Liver (tissue), 9 donors: ENCODE measurements around the gene OTUD7B. TPM values are rescaled to one million over a fixed set of nuclear protein-coding genes. Genes with fewer than 3 reads are reported as not detected.

Experiments
- DNase-seq: peaks from one replicate; pipeline ENCODE4 v3.0.0-alpha.2; 2017; ENCODE audit warnings: low spot score
- H3K27ac ChIP-seq, 2 donors: one replicate each; pipeline ENCODE4 v1.7.0; 2013; ENCODE audit warnings: inconsistent platforms in 2 of 2, low read length in 2 of 2, control low read depth in 1 of 2, low read depth in 1 of 2, mild to moderate bottlenecking in 1 of 2
- H3K27me3 ChIP-seq, 4 donors: one replicate each; pipeline versions ENCODE4 v1.6.1 to v1.7.0; 2013; ENCODE audit warnings: low read length in 3 of 4, inconsistent platforms in 1 of 4, mild to moderate bottlenecking in 1 of 4, moderate library complexity in 1 of 4; ENCODE audit not compliant: control insufficient read depth in 4 of 4, insufficient read depth in 4 of 4
- H3K36me3 ChIP-seq, 4 donors: one replicate each; pipeline versions ENCODE4 v1.6.1 to v1.7.0; 2013; ENCODE audit warnings: low read length in 3 of 4, mild to moderate bottlenecking in 3 of 4, low read depth in 1 of 4, moderate library complexity in 1 of 4; ENCODE audit not compliant: control insufficient read depth in 4 of 4, insufficient read depth in 3 of 4
- H3K4me1 ChIP-seq, 4 donors: one replicate each; pipeline versions ENCODE4 v1.6.1 to v1.7.0; 2013; ENCODE audit warnings: low read length in 3 of 4, mild to moderate bottlenecking in 3 of 4, moderate library complexity in 1 of 4; ENCODE audit not compliant: control insufficient read depth in 4 of 4, insufficient read depth in 4 of 4
- H3K4me3 ChIP-seq, 3 donors: one replicate each; pipeline versions ENCODE4 v1.6.1 to v1.7.0; 2013; ENCODE audit warnings: low read length in 3 of 3, control low read depth in 1 of 3, low read depth in 1 of 3, mild to moderate bottlenecking in 1 of 3
- H3K9ac ChIP-seq, 2 donors: one replicate each; pipeline ENCODE4 v1.7.0; 2013; ENCODE audit warnings: low read length in 2 of 2, mild to moderate bottlenecking in 2 of 2, moderate library complexity in 2 of 2, control low read depth in 1 of 2, low read depth in 1 of 2
- H3K9me3 ChIP-seq, 4 donors: one replicate each; pipeline versions ENCODE4 v1.6.1 to v1.7.0; 2013; ENCODE audit warnings: low read length in 3 of 4; ENCODE audit not compliant: control insufficient read depth in 4 of 4
- EGR1 ChIP-seq, 2 donors: IDR thresholded peaks; 2 replicates each; pipeline ENCODE4 v1.6.1; 2016 to 2018; ENCODE audit warnings: antibody characterized with exemption in 2 of 2, low read depth in 2 of 2
- FOXA2 ChIP-seq: IDR thresholded peaks from 2 replicates; pipeline ENCODE4 v1.6.1; 2016; ENCODE audit warnings: antibody characterized with exemption
- GABPA ChIP-seq, 2 donors: IDR thresholded peaks in 1 of 2; conservative IDR thresholded peaks in 1 of 2; 2 replicates each; pipeline ENCODE4 v1.6.1; 2016; ENCODE audit warnings: antibody characterized with exemption in 2 of 2, mild to moderate bottlenecking in 1 of 2, moderate library complexity in 1 of 2
- HNF4A ChIP-seq, 2 donors: conservative IDR thresholded peaks; 2 replicates each; pipeline ENCODE4 v1.6.1; 2016; ENCODE audit warnings: antibody characterized with exemption in 2 of 2, mild to moderate bottlenecking in 2 of 2
- JUND ChIP-seq, 2 donors: IDR thresholded peaks; 2 replicates each; pipeline ENCODE4 v1.6.1; 2016; ENCODE audit warnings: antibody characterized with exemption in 2 of 2
- MAX ChIP-seq: IDR thresholded peaks from 2 replicates; pipeline ENCODE4 v1.6.1; 2016; ENCODE audit warnings: antibody characterized with exemption
- NR2F2 ChIP-seq: IDR thresholded peaks from 2 replicates; pipeline ENCODE4 v1.6.1; 2016; ENCODE audit warnings: antibody characterized with exemption
- RAD21 ChIP-seq, 2 donors: IDR thresholded peaks; 2 replicates each; pipeline ENCODE4 v1.6.1; 2016; ENCODE audit warnings: antibody characterized with exemption in 2 of 2, mild to moderate bottlenecking in 2 of 2
- REST ChIP-seq: IDR thresholded peaks from 2 replicates; pipeline ENCODE4 v1.6.1; 2016; ENCODE audit warnings: antibody characterized with exemption, mild to moderate bottlenecking
- SP1 ChIP-seq: IDR thresholded peaks from 2 replicates; pipeline ENCODE4 v1.6.1; 2018; ENCODE audit warnings: antibody characterized with exemption, mild to moderate bottlenecking
- TAF1 ChIP-seq: conservative IDR thresholded peaks from 2 replicates; pipeline ENCODE4 v1.6.1; 2016; ENCODE audit warnings: antibody characterized with exemption, mild to moderate bottlenecking
- ZBTB33 ChIP-seq: IDR thresholded peaks from 2 replicates; pipeline ENCODE4 v1.6.1; 2016; ENCODE audit warnings: antibody characterized with exemption
- WGBS: extraction: QIAGEN DNeasy Blood & Tissue Kit; methylation state at CpG from one replicate; pipeline ENCODE4 v1.1.7; 2013; 5-methylcytosine and 5-hydroxymethylcytosine counted together
- polyA plus RNA-seq, 2 donors: library from polyadenylated mRNA; stranded (reverse) in 1 of 2; unstranded in 1 of 2; fragments of 200-250 nt in 1 of 2; fragments of >200 nt in 1 of 2; fragmentation: Nextera tagmentation in 1 of 2; extraction: Ambion mirVana in 1 of 2; gene quantifications; one replicate each; pipeline versions ENCODE4 v1.2.1 to v1.2.3, GENCODE V29; 2013 to 2015
- total RNA-seq, 2 donors: library from RNA; depleted of rRNA; stranded (reverse); fragments of >200 nt; gene quantifications; one replicate each; pipeline ENCODE4 v1.2.3, GENCODE V29; 2014
- donor health status: healthy.
- donor health status: healthy.
- donor health status: healthy.
- donor health status: healthy.
- donor health status: healthy.

OTUD7B gene
- total and polyA plus RNA-seq, 4 donors: 2.1 to 19.2 (median 6.9) TPM

GRCh38 chr1:149931212-149931790 is 79.2 kb downstream of the OTUD7B start:
- H3K36me3 ChIP-seq: peaks cover 0 to 3% (median 0%) of the 10 kb centered on the region in 4 donors
- no peak overlapping the region for H3K9ac ChIP-seq
- no peak overlapping the region for H3K4me3 ChIP-seq
- TF ChIP-seq RAD21 (IDR thresholded peaks at IDR 0.05) (no peak), NR2F2 (no peak), FOXA2 (no peak)
- H3K4me1 ChIP-seq: peaks cover 6 to 20% (median 15%) of the 10 kb centered on the region in 4 donors
- no peaks in the 10 kb centered on the region for H3K9me3 ChIP-seq
- no peak overlapping the region for H3K27ac ChIP-seq
- no peaks in the 10 kb centered on the region for H3K27me3 ChIP-seq
- 87% methylated on average over 13 of the region's 13 CpGs for WGBS
- DNase-seq: no peak

GRCh38 chr1:149929856-149930255 is 80.7 kb downstream of the OTUD7B start:
- Histone ChIP-seq H3K4me3 (no peak overlapping the region), H3K9ac (no peak overlapping the region), H3K27me3 (no peaks in the 10 kb centered on the region), H3K36me3 (peaks cover 1 to 18% (median 10%) of the 10 kb centered on the region in 4 donors), H3K9me3 (no peaks in the 10 kb centered on the region), H3K4me1 (peaks cover 5 to 22% (median 16%) of the 10 kb centered on the region in 4 donors), H3K27ac (no peak overlapping the region)
- TF ChIP-seq RAD21 (IDR thresholded peaks at IDR 0.05): no peak
- no peak for TF ChIP-seq MAX
- no peak for TF ChIP-seq HNF4A (conservative IDR thresholded peaks at IDR 0.05)
- TF ChIP-seq EGR1 (IDR thresholded peaks at IDR 0.05; ENCODE audit: low read depth in 2 of 2): no peak
- DNase-seq: no peak
- WGBS: 92% methylated on average over 2 of the region's 2 CpGs

GRCh38 chr1:149928401-149928724 is 82.2 kb downstream of the OTUD7B start:
- Histone ChIP-seq H3K4me3 (peak overlapping the region; percentile 93 to 98 (median 96)), H3K27me3 (no peaks in the 10 kb centered on the region), H3K9me3 (no peaks in the 10 kb centered on the region), H3K9ac (peak overlapping the region; percentile 44 to 98), H3K36me3 (peaks cover 4 to 32% (median 21%) of the 10 kb centered on the region in 4 donors), H3K4me1 (peaks cover 5 to 22% (median 16%) of the 10 kb centered on the region in 4 donors), H3K27ac (peak overlapping the region; percentile 96 to 99)
- WGBS: 0% methylated on average over 1 of the region's 1 CpG
- TF ChIP-seq JUND (IDR thresholded peaks at IDR 0.05): no peak
- TF ChIP-seq RAD21 (IDR thresholded peaks at IDR 0.05): no peak
- TF ChIP-seq NR2F2: no peak
- TF ChIP-seq GABPA (IDR thresholded peaks at IDR 0.05 in 1 of 2, conservative IDR thresholded peaks at IDR 0.05 in 1 of 2): no peak
- no peak for TF ChIP-seq TAF1
- TF ChIP-seq ZBTB33: no peak
- TF ChIP-seq SP1: no peak
- TF ChIP-seq REST: no peak
- no peak for DNase-seq
